Endothelial cell of umbilical vein (primary cell): ENCODE results near the gene CARMIL1. TPM values are rescaled to one million over a fixed set of nuclear protein-coding genes. Genes with fewer than 3 reads are reported as not detected.

ENCODE experiments used
- BruUV-seq: library from RNA; stranded (reverse); fragments of 400-500 nt; replicated peaks from 2 replicates; lab custom pipeline; 2021; lab: Mats Ljungman, UMichigan
- CTCF ChIA-PET: fragments of 300-600, 350-600 bp; sonication (Branson Sonifier 250); formaldehyde crosslinking; loops from one replicate; lab custom pipeline; 2021; ENCODE audit warnings: antibody characterized with exemption, inconsistent platforms; lab: Charles Lee
- POLR2A ChIA-PET: fragments of 300-600, 350-600 bp; sonication (Branson Sonifier 250); formaldehyde crosslinking; loops from one replicate; lab custom pipeline; 2021; ENCODE audit warnings: antibody characterized with exemption, inconsistent platforms; lab: Charles Lee
- DNase-seq: peaks from one replicate; pipeline ENCODE4 v3.0.0-alpha.2; 2011; ENCODE audit warnings: low read depth, low spot score
- FAIRE-seq: peaks from 2 replicates; lab custom pipeline; 2011; peaks lifted over from hg19 to GRCh38; lab: Jason Lieb, UNC
- H2AFZ ChIP-seq: 2 replicates; pipeline ENCODE4 v1.6.0; 2012; ENCODE audit warnings: low read depth, low read length, control low read depth, inconsistent platforms
- H3K27ac ChIP-seq: 2 replicates; pipeline ENCODE4 v1.5.1; 2011; ENCODE audit warnings: low read depth, mild to moderate bottlenecking, control low read depth, low read length, moderate library complexity; ENCODE audit not compliant: insufficient read depth
- H3K27me3 ChIP-seq, 2 experiments: 2 replicates each; pipeline versions ENCODE4 v1.6.0 to v1.6.1; 2011; ENCODE audit warnings: low read length in 2 of 2, mixed read lengths in 1 of 2; ENCODE audit not compliant: control insufficient read depth in 2 of 2, insufficient read depth in 2 of 2
- H3K36me3 ChIP-seq, 2 experiments: 2 replicates in 1 of 2; 3 replicates in 1 of 2; pipeline ENCODE4 v1.5.1; 2011; ENCODE audit warnings: low read length in 2 of 2, mild to moderate bottlenecking in 1 of 2, moderate library complexity in 1 of 2; ENCODE audit not compliant: control insufficient read depth in 2 of 2, insufficient read depth in 2 of 2; ENCODE audit errors: extremely low read depth in 1 of 2
- H3K4me1 ChIP-seq: 3 replicates; pipeline ENCODE4 v1.5.1; 2011; ENCODE audit warnings: mild to moderate bottlenecking, low read length; ENCODE audit not compliant: control insufficient read depth, insufficient read depth; ENCODE audit errors: extremely low read depth
- H3K4me2 ChIP-seq: 2 replicates; pipeline ENCODE4 v1.6.1; 2011; ENCODE audit warnings: low read length, control low read depth, mixed read lengths; ENCODE audit not compliant: insufficient read depth
- H3K4me3 ChIP-seq, 3 experiments: fragments of 200-600 bp in 1 of 3; sonication (generic), shearing (Covaris generic) in 1 of 3; replicated peaks in 1 of 3; 2 replicates each; pipeline ENCODE4 v1.5.1; 2011 to 2016; ENCODE audit warnings: control low read depth in 3 of 3, low read length in 3 of 3, mild to moderate bottlenecking in 2 of 3, inconsistent platforms in 1 of 3, low read depth in 1 of 3, moderate library complexity in 1 of 3; ENCODE audit not compliant: insufficient read depth in 1 of 3
- H3K79me2 ChIP-seq: 2 replicates; pipeline ENCODE4 v1.6.0; 2012; ENCODE audit warnings: low read length, inconsistent platforms; ENCODE audit not compliant: control insufficient read depth, insufficient read depth
- H3K9ac ChIP-seq: replicated peaks from 2 replicates; pipeline ENCODE3; 2011; ENCODE audit warnings: low read length, control low read depth; ENCODE audit not compliant: insufficient read depth; ENCODE audit errors: extremely low read depth
- H3K9me1 ChIP-seq: replicated peaks from 3 replicates; pipeline ENCODE4 v1.6.0; 2011; ENCODE audit warnings: mild to moderate bottlenecking, low read length; ENCODE audit not compliant: control insufficient read depth, insufficient read depth; ENCODE audit errors: extremely low read depth
- H3K9me3 ChIP-seq: replicated peaks from 2 replicates; pipeline ENCODE4 v1.5.1; 2012; ENCODE audit warnings: low read length, inconsistent platforms; ENCODE audit not compliant: control insufficient read depth, insufficient read depth
- H4K20me1 ChIP-seq: replicated peaks from 2 replicates; pipeline ENCODE3; 2011; ENCODE audit warnings: mild to moderate bottlenecking, low read length; ENCODE audit not compliant: control insufficient read depth, insufficient read depth; ENCODE audit errors: extremely low read depth
- EZH2 ChIP-seq: IDR thresholded peaks from 2 replicates; pipeline ENCODE4 v1.6.1; 2012; ENCODE audit warnings: borderline replicate concordance, low read depth, mild to moderate bottlenecking, moderate library complexity, low read length, inconsistent platforms; ENCODE audit not compliant: severe bottlenecking
- FOS ChIP-seq: IDR thresholded peaks from 2 replicates; pipeline ENCODE4 v1.6.1; 2011; ENCODE audit warnings: mild to moderate bottlenecking, low read length, moderate library complexity, borderline replicate concordance; ENCODE audit not compliant: insufficient read depth
- GATA2 ChIP-seq: IDR thresholded peaks from 2 replicates; pipeline ENCODE4 v1.7.0; 2011; ENCODE audit warnings: low read depth, mild to moderate bottlenecking, moderate library complexity, mixed read lengths, low read length; ENCODE audit not compliant: insufficient read length, insufficient read depth
- JUN ChIP-seq: IDR thresholded peaks from 2 replicates; pipeline ENCODE4 v1.6.1; 2011; ENCODE audit warnings: borderline replicate concordance, low read depth; ENCODE audit not compliant: insufficient read length, insufficient read depth
- MYC ChIP-seq: IDR thresholded peaks from one replicate; pipeline ENCODE4 v1.6.1; 2011; ENCODE audit warnings: mild to moderate bottlenecking, low read depth, low read length
- POLR2A ChIP-seq: IDR thresholded peaks from 2 replicates; pipeline ENCODE4 v1.6.1; 2012; ENCODE audit warnings: low read depth, mild to moderate bottlenecking, control low read depth, low read length
- POLR2AphosphoS5 ChIP-seq: IDR thresholded peaks from 2 replicates; pipeline ENCODE4 v1.6.1; 2012; ENCODE audit warnings: low read depth, mild to moderate bottlenecking, control low read depth, low read length, moderate library complexity; ENCODE audit not compliant: insufficient read depth
- dilution Hi-C: fragments of 300-500 bp; cut with MboI; formaldehyde crosslinking; loops from one replicate; pipeline ENCODE4 v1.15.0; 2019; ENCODE audit warnings: low sequenced_read_pairs; ENCODE audit not compliant: extremely low pct_ligation_motif_present
- intact Hi-C: fragments of 100-400 bp; cut with micrococcal nuclease; formaldehyde crosslinking; loops from one replicate; pipeline ENCODE4 v1.10.0; 2022
- polyA plus RNA-seq, 4 experiments: library from polyadenylated mRNA; depleted of rRNA in 3 of 4; stranded (reverse) in 3 of 4; unstranded in 1 of 4; fragments of >200 nt; gene quantifications; 2 replicates each; pipeline versions ENCODE4 v1.2.1 to v1.2.3, GENCODE V29; 2011 to 2012; ENCODE audit warnings: missing spikeins in 1 of 4
- total RNA-seq: library from RNA; stranded (reverse); gene quantifications from 2 replicates; pipeline ENCODE4 v1.2.3, GENCODE V29; 2021
- TF ChIP-seq, protein P1 (sequence below): IDR thresholded peaks from 2 replicates; pipeline ENCODE4 v1.6.1; 2011; ENCODE audit not compliant: insufficient read depth, insufficient read length
- TF ChIP-seq, protein P2 (sequence below), 2 donors: IDR thresholded peaks; 1 replicate in 1 of 2; 2 replicates in 1 of 2; pipeline ENCODE4 v1.5.1; 2011; ENCODE audit warnings: low read length in 2 of 2, mild to moderate bottlenecking in 2 of 2, moderate library complexity in 2 of 2, control low read depth in 1 of 2, inconsistent platforms in 1 of 2, low read depth in 1 of 2; ENCODE audit not compliant: insufficient read depth in 1 of 2; ENCODE audit errors: extremely low read depth in 1 of 2

The CARMIL1 gene
- total and polyA plus RNA-seq, 2 donors (not counting 3 experiments of a cell fraction or from before 2014, with no cell fraction given): 1.3 to 8.7 TPM

DNA sequence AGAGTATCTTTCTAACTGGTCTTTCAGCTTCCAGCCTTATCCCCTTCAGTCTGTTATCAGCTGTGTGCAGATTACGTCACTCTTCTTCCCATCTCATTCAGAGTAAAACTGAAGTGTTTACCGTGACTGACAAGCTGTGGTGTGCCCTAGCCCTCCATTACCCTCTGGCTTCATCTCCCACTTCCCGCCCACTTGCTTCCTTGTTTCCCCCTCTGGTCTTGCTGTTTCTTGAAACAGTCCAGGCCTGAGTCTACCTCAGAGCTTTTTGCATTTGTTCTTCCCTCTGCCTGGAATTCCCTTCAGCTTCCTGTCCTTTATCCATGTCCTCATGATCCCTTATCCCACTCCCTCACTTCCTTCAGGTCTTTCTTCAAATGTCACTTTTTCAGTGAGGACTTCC is 66.9 kb downstream of the CARMIL1 start:
- DNase-seq (no peak), FAIRE-seq (no peak)
- Histone ChIP-seq H3K9ac (no peak overlapping the region), H3K27me3 (no peaks in the 10 kb centered on the region), H3K9me1 (no peaks in the 10 kb centered on the region), H4K20me1 (no peaks in the 10 kb centered on the region), H3K9me3 (no peaks in the 10 kb centered on the region), H2AFZ (no peak overlapping the region), H3K79me2 (no peaks in the 10 kb centered on the region), H3K4me1 (no peaks in the 10 kb centered on the region), H3K4me2 (no peak overlapping the region), H3K36me3 (no peaks in the 10 kb centered on the region), H3K27ac (no peak overlapping the region), H3K4me3 (no peak overlapping the region)
- BruUV-seq: no TSS peak
- POLR2A ChIA-PET: no interaction called here
- dilution Hi-C loops: no loop called here
- intact Hi-C loops: no loop called here
- CTCF ChIA-PET: interaction anchor here (0.6 kb wide), 1 partner anchor 463 kb away, joined by 3 read pairs; no protein-coding TSS in a partner anchor
- TF ChIP-seq FOS (no peak), JUN (no peak), GATA2 (no peak), POLR2AphosphoS5 (no peak), EZH2 (no peak), POLR2A (no peak), MYC (no peak)
- TF ChIP-seq, protein P1, sequence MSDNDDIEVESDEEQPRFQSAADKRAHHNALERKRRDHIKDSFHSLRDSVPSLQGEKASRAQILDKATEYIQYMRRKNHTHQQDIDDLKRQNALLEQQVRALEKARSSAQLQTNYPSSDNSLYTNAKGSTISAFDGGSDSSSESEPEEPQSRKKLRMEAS: no peak
- TF ChIP-seq, protein P2, sequence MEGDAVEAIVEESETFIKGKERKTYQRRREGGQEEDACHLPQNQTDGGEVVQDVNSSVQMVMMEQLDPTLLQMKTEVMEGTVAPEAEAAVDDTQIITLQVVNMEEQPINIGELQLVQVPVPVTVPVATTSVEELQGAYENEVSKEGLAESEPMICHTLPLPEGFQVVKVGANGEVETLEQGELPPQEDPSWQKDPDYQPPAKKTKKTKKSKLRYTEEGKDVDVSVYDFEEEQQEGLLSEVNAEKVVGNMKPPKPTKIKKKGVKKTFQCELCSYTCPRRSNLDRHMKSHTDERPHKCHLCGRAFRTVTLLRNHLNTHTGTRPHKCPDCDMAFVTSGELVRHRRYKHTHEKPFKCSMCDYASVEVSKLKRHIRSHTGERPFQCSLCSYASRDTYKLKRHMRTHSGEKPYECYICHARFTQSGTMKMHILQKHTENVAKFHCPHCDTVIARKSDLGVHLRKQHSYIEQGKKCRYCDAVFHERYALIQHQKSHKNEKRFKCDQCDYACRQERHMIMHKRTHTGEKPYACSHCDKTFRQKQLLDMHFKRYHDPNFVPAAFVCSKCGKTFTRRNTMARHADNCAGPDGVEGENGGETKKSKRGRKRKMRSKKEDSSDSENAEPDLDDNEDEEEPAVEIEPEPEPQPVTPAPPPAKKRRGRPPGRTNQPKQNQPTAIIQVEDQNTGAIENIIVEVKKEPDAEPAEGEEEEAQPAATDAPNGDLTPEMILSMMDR (IDR thresholded peaks at IDR 0.05; ENCODE audit: extremely low read depth in 1 of 2, insufficient read depth in 1 of 2, low read depth in 1 of 2, low read length in 2 of 2): no peak
